HEK293 (cell line): Measurements from ENCODE around the gene MATN1.

Experiments
- CTCF ChIA-PET: fragments of 350-600 bp; formaldehyde crosslinking; extraction: SDS; loops from one replicate; lab custom pipeline; 2021; ENCODE audit warnings: antibody characterized with exemption; lab: Yijun Ruan, JAX
- POLR2A ChIA-PET: fragments of 300-600 bp; formaldehyde crosslinking; extraction: SDS; loops from one replicate; lab custom pipeline; 2020; ENCODE audit warnings: antibody characterized with exemption, inconsistent platforms; lab: Yijun Ruan, JAX
- H3K27ac ChIP-seq: fragments of 200-500 bp; sonication (Bioruptor generic); 2 replicates; pipeline ENCODE4 v1.5.1; 2014; ENCODE audit warnings: low read depth, low read length, control low read depth, inconsistent platforms; ENCODE audit errors: extremely low read depth
- H3K36me3 ChIP-seq, 2 experiments: fragments of 200-500 bp in 1 of 2; sonication (Bioruptor generic) in 1 of 2; 1 replicate in 1 of 2; 2 replicates in 1 of 2; pipeline ENCODE4 v1.5.1; 2014 to 2017; ENCODE audit warnings: inconsistent platforms in 2 of 2, low read length in 2 of 2; ENCODE audit not compliant: control insufficient read depth in 2 of 2, insufficient read depth in 1 of 2
- H3K4me1 ChIP-seq: fragments of 200-500 bp; sonication (Bioruptor generic); 2 replicates; pipeline ENCODE4 v1.5.1; 2014; ENCODE audit warnings: mild to moderate bottlenecking, low read length, inconsistent platforms; ENCODE audit not compliant: control insufficient read depth, insufficient read depth
- H3K4me3 ChIP-seq: 2 replicates; pipeline ENCODE4 v1.5.1; 2011; ENCODE audit warnings: low read depth, mild to moderate bottlenecking, control low read depth, low read length, moderate library complexity
- H3K9me3 ChIP-seq: fragments of 200-500 bp; sonication (Bioruptor generic); 2 replicates; pipeline ENCODE4 v1.5.1; 2014; ENCODE audit warnings: low read depth, low read length, inconsistent platforms; ENCODE audit not compliant: control insufficient read depth, insufficient read depth
- GLI4 ChIP-seq: fragments of 450-650 bp; formaldehyde crosslinking; IDR thresholded peaks from 2 replicates; pipeline ENCODE4 v1.5.1; 2016; ENCODE audit warnings: missing biosample characterization, missing genetic modification characterization
- HOXC10 ChIP-seq: sonication (generic); formaldehyde crosslinking; IDR thresholded peaks from 2 replicates; pipeline ENCODE4 v1.8.1; 2023; ENCODE audit warnings: mild to moderate bottlenecking, missing genetic modification reagents
- PRDM4 ChIP-seq: fragments of 450-650 bp; formaldehyde crosslinking; IDR thresholded peaks from 2 replicates; pipeline ENCODE4 v1.5.1; 2017; ENCODE audit warnings: missing biosample characterization, missing genetic modification characterization
- SCRT2 ChIP-seq: fragments of 450-650 bp; formaldehyde crosslinking; IDR thresholded peaks from 2 replicates; pipeline ENCODE4 v1.5.1; 2016; ENCODE audit warnings: missing biosample characterization, missing genetic modification characterization
- SP2 ChIP-seq: fragments of 450-650 bp; formaldehyde crosslinking; IDR thresholded peaks from 2 replicates; pipeline ENCODE4 v1.5.1; 2016; ENCODE audit warnings: missing biosample characterization, missing genetic modification characterization
- TCF7L2 ChIP-seq: IDR thresholded peaks from 2 replicates; pipeline ENCODE4 v1.6.1; 2011; ENCODE audit warnings: low read depth, mild to moderate bottlenecking, inconsistent platforms, low read length, moderate library complexity, borderline replicate concordance
- YY2 ChIP-seq: fragments of 450-650 bp; formaldehyde crosslinking; IDR thresholded peaks from 2 replicates; pipeline ENCODE4 v1.5.1; 2016; ENCODE audit warnings: missing biosample characterization, missing genetic modification characterization
- ZBTB17 ChIP-seq: fragments of 450-650 bp; formaldehyde crosslinking; IDR thresholded peaks from 2 replicates; pipeline ENCODE4 v1.5.1; 2016; ENCODE audit warnings: missing biosample characterization, missing genetic modification characterization
- ZBTB21 ChIP-seq: fragments of 450-650 bp; formaldehyde crosslinking; IDR thresholded peaks from 2 replicates; pipeline ENCODE4 v1.5.1; 2017; ENCODE audit warnings: missing biosample characterization, missing genetic modification characterization
- ZBTB48 ChIP-seq: fragments of 450-650 bp; formaldehyde crosslinking; IDR thresholded peaks from 2 replicates; pipeline ENCODE4 v1.5.1; 2016; ENCODE audit warnings: missing biosample characterization, missing genetic modification characterization
- ZBTB49 ChIP-seq: fragments of 450-650 bp; formaldehyde crosslinking; IDR thresholded peaks from 2 replicates; pipeline ENCODE4 v1.5.1; 2016; ENCODE audit warnings: missing biosample characterization, missing genetic modification characterization, low read depth
- ZNF10 ChIP-seq: fragments of 450-650 bp; formaldehyde crosslinking; IDR thresholded peaks from 2 replicates; pipeline ENCODE4 v1.5.1; 2017; ENCODE audit warnings: missing biosample characterization, missing genetic modification characterization
- ZNF132 ChIP-seq: fragments of 450-650 bp; formaldehyde crosslinking; IDR thresholded peaks from 2 replicates; pipeline ENCODE4 v1.5.1; 2017; ENCODE audit warnings: missing biosample characterization, missing genetic modification characterization, borderline replicate concordance
- ZNF184 ChIP-seq: fragments of 450-650 bp; IDR thresholded peaks from 2 replicates; pipeline ENCODE4 v1.5.1; 2018; ENCODE audit warnings: missing biosample characterization, mild to moderate bottlenecking, missing genetic modification characterization
- ZNF24 ChIP-seq: fragments of 450-650 bp; formaldehyde crosslinking; IDR thresholded peaks from 2 replicates; pipeline ENCODE4 v1.5.1; 2016; ENCODE audit warnings: missing biosample characterization, missing genetic modification characterization
- ZNF266 ChIP-seq: fragments of 450-650 bp; formaldehyde crosslinking; IDR thresholded peaks from 2 replicates; pipeline ENCODE4 v1.5.1; 2016; ENCODE audit warnings: missing biosample characterization, missing genetic modification characterization, low read depth
- ZNF274 ChIP-seq, 2 experiments: fragments of 200-500 bp in 1 of 2; fragments of 450-650 bp in 1 of 2; sonication (Bioruptor generic) in 1 of 2; formaldehyde crosslinking in 1 of 2; IDR thresholded peaks; 2 replicates each; pipeline versions ENCODE4 v1.5.1 to v1.6.1; 2014 to 2016; ENCODE audit warnings: borderline replicate concordance in 1 of 2, inconsistent platforms in 1 of 2, low read length in 1 of 2, missing biosample characterization in 1 of 2, missing genetic modification characterization in 1 of 2
- ZNF501 ChIP-seq: fragments of 450-650 bp; formaldehyde crosslinking; IDR thresholded peaks from 2 replicates; pipeline ENCODE4 v1.5.1; 2016; ENCODE audit warnings: missing biosample characterization, missing genetic modification characterization
- ZNF571 ChIP-seq: fragments of 450-650 bp; formaldehyde crosslinking; IDR thresholded peaks from 2 replicates; pipeline ENCODE4 v1.5.0; 2017; ENCODE audit warnings: missing biosample characterization, missing genetic modification characterization
- ZNF580 ChIP-seq: fragments of 450-650 bp; formaldehyde crosslinking; IDR thresholded peaks from 2 replicates; pipeline ENCODE4 v1.5.1; 2016; ENCODE audit warnings: missing biosample characterization, missing genetic modification characterization
- ZNF600 ChIP-seq: fragments of 450-650 bp; formaldehyde crosslinking; IDR thresholded peaks from 2 replicates; pipeline ENCODE4 v1.5.1; 2016; ENCODE audit warnings: missing biosample characterization, missing genetic modification characterization
- ZNF660 ChIP-seq: fragments of 450-650 bp; IDR thresholded peaks from 2 replicates; pipeline ENCODE4 v1.5.1; 2018; ENCODE audit warnings: missing biosample characterization, mild to moderate bottlenecking, missing genetic modification characterization
- ZNF768 ChIP-seq: fragments of 450-650 bp; formaldehyde crosslinking; IDR thresholded peaks from 2 replicates; pipeline ENCODE4 v1.5.1; 2018; ENCODE audit warnings: missing biosample characterization, mild to moderate bottlenecking, missing genetic modification characterization
- ZNF843 ChIP-seq: fragments of 450-650 bp; formaldehyde crosslinking; IDR thresholded peaks from 2 replicates; pipeline ENCODE4 v1.5.1; 2016; ENCODE audit warnings: missing biosample characterization, missing genetic modification characterization
- ZSCAN23 ChIP-seq: fragments of 450-650 bp; formaldehyde crosslinking; IDR thresholded peaks from 2 replicates; pipeline ENCODE4 v1.5.1; 2016; ENCODE audit warnings: missing biosample characterization, missing genetic modification characterization
- ZSCAN4 ChIP-seq: fragments of 450-650 bp; formaldehyde crosslinking; IDR thresholded peaks from 2 replicates; pipeline ENCODE4 v1.5.1; 2017; ENCODE audit warnings: missing biosample characterization, missing genetic modification characterization
- TF ChIP-seq, protein P1 (sequence below): fragments of 450-650 bp; IDR thresholded peaks from 2 replicates; pipeline ENCODE4 v1.5.1; 2018; ENCODE audit warnings: missing biosample characterization, missing genetic modification characterization
- TF ChIP-seq, protein P2 (sequence below): fragments of 450-650 bp; formaldehyde crosslinking; IDR thresholded peaks from 2 replicates; pipeline ENCODE4 v1.5.1; 2016; ENCODE audit warnings: missing biosample characterization, missing genetic modification characterization

The MATN1 gene

GRCh38 chr1:30692201-30692947 is 31.0 kb downstream of the MATN1 start (continued):
- TF ChIP-seq ZNF571 (tag by site-specific recombination) (0 out of 2 replicates have a peak, but pooled peaks have one; percentile 54), SP2 (tag by site-specific recombination) (no peak), ZNF10 (tag by site-specific recombination) (no peak), ZNF184 (no peak), ZNF580 (tag by site-specific recombination) (no peak), ZBTB49 (no peak), ZNF660 (tag by site-specific recombination) (no peak), GLI4 (tag by site-specific recombination) (no peak), ZNF24 (tag by site-specific recombination) (no peak), ZNF266 (tag by site-specific recombination) (no peak)
- TF ChIP-seq, protein P1, sequence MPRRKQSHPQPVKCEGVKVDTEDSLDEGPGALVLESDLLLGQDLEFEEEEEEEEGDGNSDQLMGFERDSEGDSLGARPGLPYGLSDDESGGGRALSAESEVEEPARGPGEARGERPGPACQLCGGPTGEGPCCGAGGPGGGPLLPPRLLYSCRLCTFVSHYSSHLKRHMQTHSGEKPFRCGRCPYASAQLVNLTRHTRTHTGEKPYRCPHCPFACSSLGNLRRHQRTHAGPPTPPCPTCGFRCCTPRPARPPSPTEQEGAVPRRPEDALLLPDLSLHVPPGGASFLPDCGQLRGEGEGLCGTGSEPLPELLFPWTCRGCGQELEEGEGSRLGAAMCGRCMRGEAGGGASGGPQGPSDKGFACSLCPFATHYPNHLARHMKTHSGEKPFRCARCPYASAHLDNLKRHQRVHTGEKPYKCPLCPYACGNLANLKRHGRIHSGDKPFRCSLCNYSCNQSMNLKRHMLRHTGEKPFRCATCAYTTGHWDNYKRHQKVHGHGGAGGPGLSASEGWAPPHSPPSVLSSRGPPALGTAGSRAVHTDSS (tag by site-specific recombination) = peak; percentile 93

DNA sequence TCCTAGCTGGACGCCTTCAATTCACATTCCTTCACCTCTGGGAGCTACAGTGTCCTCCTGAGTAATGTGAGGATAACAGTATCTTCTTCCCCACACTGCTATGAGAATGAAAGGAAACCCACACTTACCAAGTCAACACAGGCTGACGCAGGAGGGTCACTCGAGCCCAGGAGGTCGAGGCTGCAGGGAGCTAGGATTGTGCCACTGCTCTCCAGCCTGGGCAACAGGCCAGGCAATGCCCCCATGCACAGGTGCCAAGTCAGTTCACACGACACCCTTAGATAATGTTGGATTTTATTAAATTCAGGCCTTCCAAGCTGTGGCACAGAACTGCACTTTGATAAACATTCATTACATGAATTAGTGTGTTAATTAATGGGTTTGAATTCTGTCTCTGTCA is 31.9 kb downstream of the MATN1 start:
- Histone ChIP-seq H3K4me3 (no peak overlapping the region), H3K9me3 (no peaks in the 10 kb centered on the region), H3K36me3 (no peaks in the 10 kb centered on the region), H3K27ac (no peak overlapping the region), H3K4me1 (no peaks in the 10 kb centered on the region; the same call in 1 of the 2 replicates)
- TF ChIP-seq, protein P2, sequence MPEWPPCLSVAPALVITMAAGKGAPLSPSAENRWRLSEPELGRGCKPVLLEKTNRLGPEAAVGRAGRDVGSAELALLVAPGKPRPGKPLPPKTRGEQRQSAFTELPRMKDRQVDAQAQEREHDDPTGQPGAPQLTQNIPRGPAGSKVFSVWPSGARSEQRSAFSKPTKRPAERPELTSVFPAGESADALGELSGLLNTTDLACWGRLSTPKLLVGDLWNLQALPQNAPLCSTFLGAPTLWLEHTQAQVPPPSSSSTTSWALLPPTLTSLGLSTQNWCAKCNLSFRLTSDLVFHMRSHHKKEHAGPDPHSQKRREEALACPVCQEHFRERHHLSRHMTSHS (tag by site-specific recombination) = no peak
- TF ChIP-seq ZNF768 (tag by site-specific recombination) (no peak), PRDM4 (tag by site-specific recombination) (no peak), ZBTB21 (tag by site-specific recombination) (no peak), ZNF600 (tag by site-specific recombination) (no peak), ZSCAN4 (tag by site-specific recombination) (no peak), ZNF501 (tag by site-specific recombination) (no peak), SCRT2 (tag by site-specific recombination) (no peak), ZSCAN23 (no peak), TCF7L2 (no peak), HOXC10 (CRISPR knock-in tag) (no peak), YY2 (no peak), ZNF843 (tag by site-specific recombination) (no peak), ZNF274 (IDR thresholded peaks at IDR 0.05; ENCODE audit: low read length) (no peak), ZNF274 (tag by site-specific recombination; IDR thresholded peaks at IDR 0.05; ENCODE audit: borderline replicate concordance) (no peak), ZBTB17 (tag by site-specific recombination) (no peak), ZBTB48 (no peak), ZNF132 (tag by site-specific recombination) (no peak)
- ChIA-PET CTCF (interaction anchor here (0.6 kb wide), 1 partner anchor 1348 kb away, joined by 5 read pairs; no protein-coding TSS in a partner anchor), POLR2A (no interaction called here)
